CD4-positive, alpha-beta T cell treated with Interleukin-17A for 1 hour (primary cell): ENCODE data around the gene GPAT3.
"Not testable (repeated sequence)": the region's sequence is repeated elsewhere in the genome, so short reads cannot be mapped to it uniquely, and the experiment has no call there.

Experiments used
- DNase-seq: peaks from one replicate; pipeline ENCODE4 v3.0.0-alpha.2; 2020

GPAT3 gene

GRCh38 chr4:83535520-83536361 lies at the start of gene GPAT3:
Gene GPAT3, plus strand, starts transcription at chr4:83536108. Its CDS starts 515 bp downstream, at chr4:83536623.
- peak; percentile 59 for DNase-seq

GRCh38 chr4:83486457-83487129 lies 49.3 kb upstream of the GPAT3 start:
- DNase-seq: no peak

GRCh38 chr4:83489711-83490326 lies 46.1 kb upstream of the GPAT3 start:
- DNase-seq: no peak

DNA sequence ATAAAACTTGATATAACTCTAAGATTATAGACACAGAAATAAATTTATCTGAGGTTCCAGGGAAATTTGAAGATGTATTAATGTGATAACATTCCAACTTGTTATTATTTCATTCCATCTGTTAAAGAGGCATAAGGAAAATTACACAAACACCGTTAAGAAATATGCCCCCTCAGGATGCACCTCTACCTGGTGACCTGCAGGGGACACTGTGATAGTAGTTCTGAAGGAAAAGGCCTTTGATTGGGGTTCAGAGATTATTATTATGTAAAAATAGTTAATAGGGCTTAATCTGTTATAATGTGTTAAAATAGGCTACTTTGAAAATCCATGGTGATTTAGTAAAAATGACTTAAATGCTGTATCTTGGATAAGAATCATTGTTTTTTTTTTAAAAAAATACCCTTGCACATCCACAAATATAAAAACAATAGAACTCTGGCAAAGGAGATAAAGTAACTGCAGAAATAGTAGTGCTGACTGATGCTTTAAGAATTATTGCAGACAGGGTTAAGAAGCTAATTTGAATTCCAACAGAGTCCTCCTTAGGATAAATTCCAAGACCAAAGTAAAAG lies 44.9 kb upstream of the GPAT3 start:
- peak; percentile 50 for DNase-seq

GRCh38 chr4:83496085-83496917 lies 39.6 kb upstream of the GPAT3 start:
- not testable (repeated sequence) for DNase-seq

DNA sequence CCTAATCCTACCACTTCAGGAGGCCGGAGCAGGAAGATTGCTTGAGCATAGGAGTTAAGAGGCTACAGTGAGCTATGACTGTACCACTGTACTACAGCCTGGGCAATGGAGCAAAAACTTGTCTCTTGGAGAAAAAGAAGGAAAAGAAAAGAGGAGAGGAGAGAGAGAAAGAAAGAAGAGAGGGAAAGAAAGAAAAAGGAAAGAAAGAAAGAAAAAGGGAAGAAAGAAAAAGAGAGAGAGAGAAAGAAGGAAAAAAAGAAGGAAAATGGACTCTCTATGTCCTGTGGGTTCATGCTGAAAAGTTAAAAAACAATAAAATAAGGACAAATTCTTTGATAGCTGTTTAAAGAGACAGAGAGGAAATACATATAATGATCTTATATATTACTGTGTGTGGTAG lies 37.7 kb upstream of the GPAT3 start:
- no peak for DNase-seq

GRCh38 chr4:83501671-83502070 lies 34.2 kb upstream of the GPAT3 start:
- not testable (repeated sequence) for DNase-seq

- peak; percentile 48 for DNase-seq
These were observed 31.9 kb upstream of the GPAT3 start for GRCh38 chr4:83503974-83504373.

GRCh38 chr4:83504503-83504902 lies 31.4 kb upstream of the GPAT3 start:
- no peak for DNase-seq

- no peak for DNase-seq
These were observed 30.9 kb upstream of the GPAT3 start for GRCh38 chr4:83504996-83505395.

DNA sequence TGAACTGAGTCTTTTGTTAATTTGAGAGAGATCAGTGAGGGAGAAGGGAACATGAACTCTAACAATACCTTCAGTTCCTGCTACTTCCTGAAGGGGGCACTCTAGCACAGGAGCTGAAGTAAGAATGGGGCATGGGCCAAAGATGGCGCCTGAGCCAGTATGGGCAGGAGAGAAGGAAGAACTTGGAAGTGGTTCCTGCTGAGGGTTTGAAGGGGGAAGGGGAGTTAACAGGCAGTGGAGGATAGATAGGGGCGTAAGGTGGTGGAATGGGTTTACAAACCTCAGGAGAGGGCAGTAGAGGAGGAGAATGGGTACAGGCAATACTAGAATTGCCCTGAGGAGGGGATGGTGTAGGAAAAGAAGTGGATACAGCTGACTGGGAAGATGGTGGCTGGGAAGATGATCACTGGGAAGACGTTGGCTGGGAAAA lies 26.7 kb upstream of the GPAT3 start:
- DNase-seq: peak; percentile 72

DNA sequence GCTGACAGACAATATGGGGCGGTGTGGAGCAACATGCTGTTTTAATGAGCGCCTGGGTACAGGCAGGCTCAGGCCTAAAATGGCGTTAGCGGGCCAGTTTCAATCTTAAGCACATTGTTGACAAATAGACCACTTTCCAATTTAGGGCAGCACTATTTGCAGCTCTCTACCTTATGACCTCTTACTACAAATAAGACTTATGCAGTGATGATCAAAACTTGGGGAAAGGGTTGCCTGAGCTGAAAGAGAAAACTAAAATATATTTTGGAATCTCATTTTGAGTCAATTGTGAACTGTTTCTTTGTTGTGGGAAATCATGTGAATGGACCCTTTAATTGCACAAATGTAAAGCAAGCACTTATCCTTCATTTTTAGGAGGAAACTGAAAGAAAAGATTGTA lies 25.5 kb upstream of the GPAT3 start:
- no peak for DNase-seq

GRCh38 chr4:83516042-83516772 lies 19.7 kb upstream of the GPAT3 start:
- no peak for DNase-seq

- DNase-seq: no peak
These were observed 13.7 kb upstream of the GPAT3 start for GRCh38 chr4:83522239-83522638.

- no peak for DNase-seq
These were observed 8.2 kb upstream of the GPAT3 start for GRCh38 chr4:83527671-83528070.

DNA sequence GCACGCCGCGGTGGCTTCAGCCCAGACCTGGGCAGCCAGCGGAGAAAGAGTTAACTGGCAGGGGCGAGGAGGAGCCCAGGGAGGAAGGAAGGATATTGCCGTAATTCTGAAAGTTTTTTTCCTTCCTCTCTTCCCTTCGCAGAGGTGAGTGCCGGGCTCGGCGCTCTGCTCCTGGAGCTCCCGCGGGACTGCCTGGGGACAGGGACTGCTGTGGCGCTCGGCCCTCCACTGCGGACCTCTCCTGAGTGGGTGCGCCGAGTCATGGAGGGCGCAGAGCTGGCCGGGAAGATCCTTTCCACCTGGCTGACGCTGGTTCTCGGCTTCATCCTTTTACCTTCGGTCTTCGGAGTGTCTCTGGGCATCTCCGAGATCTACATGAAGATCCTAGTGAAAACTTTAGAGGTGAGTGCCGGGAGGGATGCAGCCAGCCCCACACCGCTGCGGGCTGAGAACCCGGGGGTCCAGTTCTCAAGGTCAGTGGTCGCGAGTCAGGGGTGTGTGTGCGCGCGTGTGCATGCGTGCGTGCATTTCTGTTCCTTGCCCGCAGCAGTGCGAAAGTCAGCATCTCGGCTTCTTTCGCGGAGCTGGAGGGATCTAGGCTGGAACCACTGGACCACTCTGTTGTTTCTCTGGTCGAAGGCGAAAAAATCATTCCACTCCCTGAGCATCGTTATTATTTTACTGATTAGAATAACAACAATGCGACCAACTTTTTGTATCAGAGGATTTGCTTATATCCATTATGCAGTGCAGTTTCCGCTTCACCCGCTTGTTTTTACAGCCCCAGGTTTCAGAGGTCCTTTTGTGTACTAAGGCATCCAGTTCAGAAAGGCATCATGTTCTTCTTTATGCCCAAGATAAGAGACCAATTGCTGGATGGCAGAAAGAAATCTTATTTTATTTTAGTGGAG lies 709 bp downstream of the GPAT3 start:
- DNase-seq: no peak

GRCh38 chr4:83542225-83542624 lies 6.3 kb downstream of the GPAT3 start:
- no peak for DNase-seq

DNA sequence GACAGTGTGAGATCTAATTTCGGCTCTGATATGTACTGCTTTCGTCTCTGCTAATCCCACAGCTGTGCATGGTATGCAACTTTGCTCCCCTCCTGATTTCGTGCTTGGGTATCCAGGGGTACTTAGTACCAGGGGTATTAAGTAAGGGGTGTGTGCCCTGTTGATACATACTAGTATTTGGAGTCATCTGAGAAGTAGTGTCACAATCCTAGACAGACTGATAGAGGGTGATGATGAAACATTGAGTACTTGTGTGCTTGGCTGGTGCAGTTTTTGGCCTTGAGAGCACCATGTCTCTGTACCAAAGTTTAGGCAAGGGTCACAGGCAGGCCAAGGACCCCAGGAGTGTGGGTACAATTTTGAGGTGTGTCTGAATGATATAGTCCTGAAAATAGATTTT lies 10.9 kb downstream of the GPAT3 start:
- no peak for DNase-seq

DNA sequence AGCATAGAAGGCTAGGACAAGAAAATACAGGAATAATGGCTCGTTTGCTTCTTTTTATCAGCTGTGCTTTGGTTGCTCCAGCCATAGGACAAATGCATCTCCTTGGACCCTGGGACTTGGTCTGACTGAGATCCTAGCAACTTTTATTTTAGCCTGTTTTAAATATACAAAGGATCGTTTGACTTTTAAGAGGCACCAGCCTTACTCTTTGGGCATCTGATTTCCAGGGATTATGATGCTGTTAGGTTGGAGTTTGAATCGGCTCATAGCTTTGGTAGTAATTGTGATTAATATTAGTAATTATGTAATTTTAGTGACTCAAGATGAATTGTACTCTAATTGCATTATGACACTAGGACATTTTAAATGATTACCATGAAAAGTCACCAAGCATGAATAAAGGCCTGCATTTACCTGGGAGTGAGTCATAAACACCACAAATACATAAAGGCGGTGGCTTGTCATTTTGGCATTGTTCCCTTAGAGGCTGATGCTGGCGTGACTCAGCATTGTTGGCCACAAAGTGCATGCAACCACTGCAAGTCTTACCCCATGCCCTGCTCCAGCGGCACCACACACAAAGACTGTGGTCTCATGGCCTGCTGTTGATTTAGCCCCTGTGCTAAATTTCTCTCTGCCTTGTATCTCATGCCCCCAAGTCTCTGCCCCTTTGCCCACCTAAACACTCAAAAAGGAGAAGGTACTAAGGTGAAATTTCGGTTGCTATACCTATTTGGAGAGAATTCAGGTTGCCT lies 12.4 kb downstream of the GPAT3 start:
- peak; percentile 38 for DNase-seq

DNA sequence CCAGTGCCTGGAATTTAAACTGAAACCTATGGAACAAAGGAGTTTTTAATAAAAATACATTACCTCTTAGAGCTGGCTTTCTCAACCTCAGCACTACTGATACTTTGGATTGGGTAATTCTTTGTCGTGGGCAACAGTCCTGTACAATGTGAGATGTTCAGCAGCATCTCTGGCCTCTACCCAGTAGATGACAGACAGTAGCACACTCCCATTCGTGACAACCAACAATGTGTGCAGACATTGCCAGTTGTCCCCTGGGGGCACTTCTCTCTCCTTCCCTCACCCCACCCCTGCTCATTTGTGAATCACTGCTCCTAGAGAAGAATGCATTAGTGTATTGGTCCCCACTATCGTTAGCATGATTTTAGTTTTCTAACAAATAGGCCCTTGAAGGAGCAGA lies 16.2 kb downstream of the GPAT3 start:
- DNase-seq: no peak
